K562 (cell line): Measurements from ENCODE around the gene PTH2. TPM values are rescaled to one million over a fixed set of nuclear protein-coding genes. Genes with fewer than 3 reads are reported as not detected.

Source experiments
- ATAC-seq: fragments of 200-7000 bp; cut with Tn5 transposase; 3 replicates; pipeline ENCODE4 v1.9.1; 2020; ENCODE audit warnings: moderate library complexity
- BruUV-seq: library from RNA; stranded (reverse); fragments of 400-500 nt; replicated peaks from 2 replicates; lab custom pipeline; 2021; lab: Mats Ljungman, UMichigan
- CTCF ChIA-PET: fragments of 300-600 bp; formaldehyde crosslinking; extraction: SDS; loops from one replicate; lab custom pipeline; 2021; ENCODE audit warnings: low intra/inter-chr PET ratio; lab: Yijun Ruan, JAX
- POLR2A ChIA-PET: fragments of 300-600, 350-650 bp; sonication (Branson Sonifier 250); formaldehyde crosslinking; extraction: SDS; loops from one replicate; lab custom pipeline; 2021; ENCODE audit warnings: antibody characterized with exemption, inconsistent platforms; lab: Yijun Ruan, JAX
- DNase-seq, 4 experiments: peaks; one replicate each; pipeline versions ENCODE4 v3.0.0 to v3.0.0-alpha.2; 2011 to 2018; ENCODE audit warnings: low spot score in 3 of 4, mixed read lengths in 3 of 4; ENCODE audit errors: extremely low read depth in 1 of 4
- FAIRE-seq: peaks from 2 replicates; lab custom pipeline; 2011; peaks lifted over from hg19 to GRCh38; lab: Jason Lieb, UNC
- H2AFZ ChIP-seq: 2 replicates; pipeline ENCODE4 v1.6.0; 2011; ENCODE audit warnings: low read depth, low read length, control low read depth, inconsistent platforms
- H3K27ac ChIP-seq: fragments of 200-600 bp; 3 replicates; pipeline ENCODE4 v1.8.0; 2011; ENCODE audit warnings: low read depth, mild to moderate bottlenecking, control low read depth, inconsistent platforms, low read length, moderate library complexity, mixed read lengths; ENCODE audit errors: extremely low read depth
- H3K27me3 ChIP-seq, 2 experiments: fragments of 300-600 bp in 1 of 2; 2 replicates in 1 of 2; 3 replicates in 1 of 2; pipeline versions ENCODE4 v1.6.0 to v1.8.0; 2011; ENCODE audit warnings: inconsistent platforms in 2 of 2, low read length in 2 of 2, mild to moderate bottlenecking in 1 of 2, mixed read lengths in 1 of 2, moderate library complexity in 1 of 2; ENCODE audit not compliant: control insufficient read depth in 2 of 2, insufficient read depth in 2 of 2
- H3K36me3 ChIP-seq: fragments of 300-600 bp; 3 replicates; pipeline ENCODE4 v1.8.0; 2011; ENCODE audit warnings: mild to moderate bottlenecking, low read length, inconsistent platforms; ENCODE audit not compliant: control insufficient read depth, insufficient read depth
- H3K4me1 ChIP-seq, 2 experiments: fragments of 200-600 bp in 1 of 2; replicated peaks in 1 of 2; 2 replicates in 1 of 2; 3 replicates in 1 of 2; pipeline versions ENCODE4 v1.5.1 to v1.8.0; 2011; ENCODE audit warnings: inconsistent platforms in 2 of 2, low read length in 2 of 2, mild to moderate bottlenecking in 1 of 2, mixed read lengths in 1 of 2, moderate library complexity in 1 of 2; ENCODE audit not compliant: control insufficient read depth in 2 of 2, insufficient read depth in 2 of 2
- H3K4me2 ChIP-seq: 2 replicates; pipeline ENCODE4 v1.6.1; 2011; ENCODE audit warnings: low read length, control low read depth, inconsistent platforms, mixed read lengths; ENCODE audit not compliant: insufficient read depth
- H3K4me3 ChIP-seq: fragments of 200-600 bp; sonication (generic), shearing (Covaris generic); 2 replicates; pipeline ENCODE4 v1.5.1; 2016; ENCODE audit warnings: control low read depth, inconsistent platforms
- H3K79me2 ChIP-seq: fragments of 200-600 bp; 3 replicates; pipeline ENCODE4 v1.8.0; 2011; ENCODE audit warnings: low read length, inconsistent platforms; ENCODE audit not compliant: control insufficient read depth, insufficient read depth
- H3K9ac ChIP-seq, 2 experiments: 2 replicates each; pipeline versions ENCODE4 v1.6.0 to v1.6.1; 2011; ENCODE audit warnings: low read depth in 2 of 2, low read length in 2 of 2, control low read depth in 1 of 2, inconsistent platforms in 1 of 2, mild to moderate bottlenecking in 1 of 2, mixed read lengths in 1 of 2; ENCODE audit not compliant: insufficient read depth in 1 of 2
- H3K9me1 ChIP-seq: one replicate; pipeline ENCODE4 v1.6.0; 2011; ENCODE audit warnings: inconsistent platforms, mild to moderate bottlenecking, low read length, moderate library complexity; ENCODE audit not compliant: control insufficient read depth, insufficient read depth
- H3K9me3 ChIP-seq: replicated peaks from 2 replicates; pipeline ENCODE4 v1.5.1; 2011; ENCODE audit warnings: low read depth, low read length, inconsistent platforms; ENCODE audit not compliant: control insufficient read depth, insufficient read depth
- H4K20me1 ChIP-seq: replicated peaks from 2 replicates; pipeline ENCODE4 v1.6.1; 2011; ENCODE audit warnings: low read length, inconsistent platforms, mixed read lengths; ENCODE audit not compliant: control insufficient read depth, insufficient read depth
- BCL6 ChIP-seq: fragments of 250-450 bp; sonication (Bioruptor Pico); IDR thresholded peaks from 2 replicates; pipeline ENCODE4 v1.4.0; 2020
- CLOCK ChIP-seq: fragments of 250-450 bp; sonication (Bioruptor Pico); IDR thresholded peaks from 2 replicates; pipeline ENCODE4 v1.4.0; 2020; ENCODE audit warnings: mild to moderate bottlenecking, moderate library complexity, borderline replicate concordance
- GTF2A2 ChIP-seq: IDR thresholded peaks from 2 replicates; pipeline ENCODE4 v1.6.1; 2016; ENCODE audit warnings: mild to moderate bottlenecking, missing genetic modification characterization, missing compliant biosample characterization
- GTF2B ChIP-seq: IDR thresholded peaks from 2 replicates; pipeline ENCODE4 v1.6.1; 2011; ENCODE audit not compliant: insufficient read length; ENCODE audit errors: extremely low read depth
- HLTF ChIP-seq: fragments of 450-650 bp; IDR thresholded peaks from 2 replicates; pipeline ENCODE4 v1.6.1; 2016
- HMGXB4 ChIP-seq: sonication (generic); formaldehyde crosslinking; IDR thresholded peaks from 2 replicates; pipeline ENCODE4 v1.8.1; 2023; ENCODE audit warnings: mild to moderate bottlenecking, missing genetic modification reagents
- HNRNPLL ChIP-seq: fragments of 200-400 bp; formaldehyde crosslinking; IDR thresholded peaks from 2 replicates; pipeline ENCODE4 v1.6.1; 2017; ENCODE audit warnings: low read length, low read depth, mild to moderate bottlenecking; ENCODE audit not compliant: poor library complexity, severe bottlenecking
- KLF1 ChIP-seq: fragments of 450-650 bp; IDR thresholded peaks from 2 replicates; pipeline ENCODE4 v1.6.1; 2016; ENCODE audit warnings: missing genetic modification characterization, missing compliant biosample characterization
- PKNOX1 ChIP-seq: fragments of 450-650 bp; IDR thresholded peaks from 2 replicates; pipeline ENCODE4 v1.6.1; 2016
- POLR3G ChIP-seq: IDR thresholded peaks from 2 replicates; pipeline ENCODE4 v1.6.1; 2011; ENCODE audit not compliant: insufficient read length, insufficient replicate concordance; ENCODE audit errors: extremely low read depth
- SNIP1 ChIP-seq: fragments of 450-650 bp; IDR thresholded peaks from 2 replicates; pipeline ENCODE4 v1.7.1; 2017; ENCODE audit warnings: low read depth, mild to moderate bottlenecking
- SUPT5H ChIP-seq: fragments of 450-650 bp; IDR thresholded peaks from 2 replicates; pipeline ENCODE4 v1.6.1; 2016
- TRIM28 ChIP-seq: fragments of 450-650 bp; IDR thresholded peaks from 2 replicates; pipeline ENCODE4 v1.6.1; 2017
- ZBTB12 ChIP-seq: fragments of 250-450 bp; sonication (Bioruptor Pico); IDR thresholded peaks from 2 replicates; pipeline ENCODE4 v1.4.0; 2020
- WGBS: fragments of 100-300 bp; shearing (Covaris generic); methylation state at CpG from one replicate; pipeline ENCODE4 v1.1.6; 2016; ENCODE audit warnings: low coverage, mixed read lengths; ENCODE audit not compliant: insufficient coverage; ENCODE audit errors: missing lambda C conversion rate; 5-methylcytosine and 5-hydroxymethylcytosine counted together
- in situ Hi-C: fragments of 300-500 bp; cut with MboI; formaldehyde crosslinking; loops from 4 replicates; pipeline ENCODE4 v1.15.0; 2018; ENCODE audit warnings: inconsistent platforms, mixed read lengths
- intact Hi-C: fragments of 100-400 bp; cut with micrococcal nuclease; formaldehyde crosslinking; loops from 2 replicates; pipeline ENCODE4 v1.14.2; 2022
- polyA plus RNA-seq, 8 experiments: library from polyadenylated mRNA; depleted of rRNA in 4 of 8; stranded (reverse) in 5 of 8; unstranded in 3 of 8; fragments of >200 nt; fragmentation: Nextera tagmentation in 2 of 8; fragmentation: Illumina TruSeq in 1 of 8; extraction: Ambion mirVana in 2 of 8; extraction: Trizol in 1 of 8; gene quantifications; 2 replicates each; pipeline versions ENCODE4 v1.2.1 to v1.2.3, GENCODE V29; 2011 to 2014; ENCODE audit warnings: inconsistent platforms in 1 of 8, missing spikeins in 1 of 8
- total RNA-seq, 7 experiments: library from RNA; depleted of rRNA in 6 of 7; stranded (reverse); fragments of >200 nt in 6 of 7; fragmentation: Illumina TruSeq in 2 of 7; extraction: Trizol in 2 of 7; gene quantifications; 2 replicates each; pipeline versions ENCODE4 v1.2.1 to v1.2.3, GENCODE V29; 2011 to 2021; ENCODE audit warnings: low replicate concordance in 1 of 7

The PTH2 gene
- total and polyA plus RNA-seq, 9 of the 15 experiments (the other 6 are each of a cell fraction or from before 2014, with no cell fraction given): 1.3 TPM; not detected in 8

GRCh38 chr19:49408816-49409440, 14.3 kb downstream of the PTH2 start (continued):
- TF ChIP-seq GTF2B (no peak), KLF1 (tag) (no peak)

- no peak for ATAC-seq
- 66% methylated on average over 12 of the region's 16 CpGs for WGBS
- POLR2A ChIA-PET: interaction anchor here (0.8 to 2.1 kb wide), 3 partner anchors 10 to 22 kb away, joined by 3 to 14 read pairs (median 8); no protein-coding TSS in a partner anchor
- intact Hi-C loops (no loop called here), in situ Hi-C loops (no loop called here)
- Histone ChIP-seq H3K27me3 (no peaks in the 10 kb centered on the region), H4K20me1 (no peaks in the 10 kb centered on the region), H3K4me1 (peaks cover 33 to 35% of the 10 kb centered on the region in 2 experiments), H3K9me3 (no peaks in the 10 kb centered on the region), H3K36me3 (no peaks in the 10 kb centered on the region), H3K9ac (no peak overlapping the region), H3K9me1 (no peaks in the 10 kb centered on the region), H2AFZ (no peak overlapping the region), H3K4me2 (no peak overlapping the region), H3K27ac (no peak overlapping the region), H3K4me3 (no peak overlapping the region), H3K79me2 (no peaks in the 10 kb centered on the region)
- CTCF ChIA-PET: interaction anchor here (0.5 kb wide), 1 partner anchor 10 kb away, joined by 3 read pairs; no protein-coding TSS in a partner anchor
- no TSS peak for BruUV-seq
- FAIRE-seq: no peak
- DNase-seq: no peak
- TF ChIP-seq HLTF: no peak
- no peak for TF ChIP-seq SNIP1
- TF ChIP-seq BCL6 (CRISPR knock-in tag): no peak
- no peak for TF ChIP-seq ZBTB12 (CRISPR knock-in tag)
- no peak for TF ChIP-seq SUPT5H
- no peak for TF ChIP-seq PKNOX1
- TF ChIP-seq POLR3G: no peak
- TF ChIP-seq GTF2A2 (tag): no peak
- no peak for TF ChIP-seq HNRNPLL
- no peak for TF ChIP-seq TRIM28
- no peak for TF ChIP-seq CLOCK (CRISPR knock-in tag)
- no peak for TF ChIP-seq HMGXB4 (CRISPR knock-in tag)
These were observed 15.7 kb downstream of the PTH2 start for GRCh38 chr19:49407482-49408015.
